ENCODE results near the gene CHP2.

Gene CHP2

DNA sequence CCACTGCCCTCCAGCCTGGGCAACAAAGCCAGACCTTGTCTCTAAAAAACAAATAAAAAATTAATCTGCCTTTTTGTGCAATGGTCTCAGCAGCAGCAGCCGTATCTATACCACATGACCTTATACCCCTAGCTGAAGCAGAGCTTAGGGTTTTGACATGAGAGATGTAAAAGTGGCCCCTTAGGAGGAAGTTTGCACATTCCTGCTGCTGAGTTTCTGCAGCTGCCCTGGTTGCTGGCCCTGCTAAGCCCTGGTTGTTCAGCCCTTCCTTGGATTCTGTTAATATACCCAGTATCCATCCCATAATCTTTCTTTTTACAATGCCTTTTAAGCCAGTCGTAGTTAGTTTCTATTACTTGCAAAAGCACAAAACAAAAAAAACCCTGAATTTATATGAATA, 48.0 kb downstream of the CHP2 start:
- no peak overlapping the region for H3K4me2 ChIP-seq (ENCODE audit: low read length, poor library complexity, severe bottlenecking)
- H2BK15ac ChIP-seq (ENCODE audit: low read depth, poor library complexity, severe bottlenecking): no peak overlapping the region
- no peak overlapping the region for H2BK120ac ChIP-seq (ENCODE audit: low read depth, low read length)
- no peaks in the 10 kb centered on the region for H3K36me3 ChIP-seq (ENCODE audit: control insufficient read depth in 1 of 2, insufficient read depth in 2 of 2, low read depth in 1 of 2, low read length in 2 of 2)
- H3K4me3 ChIP-seq (ENCODE audit: insufficient read depth in 1 of 2, low read depth in 1 of 2, low read length in 2 of 2): no peak overlapping the region
- H2BK5ac ChIP-seq (ENCODE audit: low read depth, low read length, poor library complexity, severe bottlenecking): no peak overlapping the region
- H3K9ac ChIP-seq (ENCODE audit: low read length): no peak overlapping the region
- 38% methylated on average over 1 of the region's 2 CpGs for WGBS
- H3K27me3 ChIP-seq (ENCODE audit: control insufficient read depth in 1 of 2, insufficient read depth in 1 of 2, low read length in 2 of 2): peaks cover 0 to 17% of the 10 kb centered on the region in 2 experiments
- no peak overlapping the region for H3K14ac ChIP-seq (ENCODE audit: low read length in 2 of 2)
- H3K27ac ChIP-seq (ENCODE audit: low read length, poor library complexity, severe bottlenecking): no peak overlapping the region
- H3K4ac ChIP-seq (ENCODE audit: low read depth in 1 of 2, low read length in 2 of 2): no peak overlapping the region
- H3K18ac ChIP-seq (ENCODE audit: low read depth in 1 of 2, low read length in 2 of 2): no peak overlapping the region
- DNase-seq: no peak
- H4K8ac ChIP-seq (ENCODE audit: low read length): no peak overlapping the region
- no peaks in the 10 kb centered on the region for H3K4me1 ChIP-seq (ENCODE audit: control insufficient read depth, insufficient read depth, low read depth, low read length)
- no peaks in the 10 kb centered on the region for H3K9me3 ChIP-seq (ENCODE audit: control insufficient read depth, low read length)
- no peak overlapping the region for H2AFZ ChIP-seq (ENCODE audit: low read depth, low read length)
- no peak overlapping the region for H2BK12ac ChIP-seq (ENCODE audit: low read length in 2 of 2)
- H4K91ac ChIP-seq (ENCODE audit: low read length): no peak overlapping the region
- H2AK5ac ChIP-seq (ENCODE audit: low read length, severe bottlenecking): no peak overlapping the region
- no peaks in the 10 kb centered on the region for H3K79me1 ChIP-seq (replicated peaks; ENCODE audit: low read length, poor library complexity, severe bottlenecking)
- H3K23ac ChIP-seq (ENCODE audit: low read length in 2 of 2): no peak overlapping the region

DNA sequence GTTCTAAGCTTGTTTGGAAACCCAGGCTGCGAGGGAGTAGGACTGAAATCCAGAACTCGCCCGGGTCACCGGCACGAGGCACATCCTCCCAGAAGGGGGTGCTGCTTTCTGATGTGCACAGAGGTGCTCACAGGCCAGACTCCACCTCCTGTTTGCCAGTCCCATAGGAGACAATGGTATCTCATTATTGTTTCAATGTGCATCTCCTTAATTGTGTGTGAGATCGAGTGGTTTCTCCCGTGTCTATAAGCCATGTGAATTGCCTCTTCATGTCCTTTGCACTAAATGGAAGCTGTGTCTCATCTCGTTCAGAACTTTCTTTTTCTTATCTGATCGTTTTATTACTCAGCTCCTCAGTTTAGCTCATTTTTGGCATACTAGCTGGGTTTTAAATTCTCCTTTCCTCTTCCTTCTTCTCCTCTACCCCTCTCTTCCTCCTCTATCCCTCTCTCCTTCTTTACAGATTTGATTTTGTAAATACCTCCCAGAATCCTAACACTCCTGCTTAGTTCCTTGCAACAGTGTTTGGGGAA, 48.8 kb downstream of the CHP2 start:
- no peak overlapping the region for H3K4ac ChIP-seq (ENCODE audit: low read depth in 1 of 2, low read length in 2 of 2)
- H3K23ac ChIP-seq (ENCODE audit: low read length in 2 of 2): no peak overlapping the region
- H2BK12ac ChIP-seq (ENCODE audit: low read length in 2 of 2): no peak overlapping the region
- DNase-seq: no peak
- 14% methylated on average over 9 of the region's 9 CpGs for WGBS
- H3K14ac ChIP-seq (ENCODE audit: low read length in 2 of 2): no peak overlapping the region
- H2AK5ac ChIP-seq (ENCODE audit: low read length, severe bottlenecking): no peak overlapping the region
- H3K9me3 ChIP-seq (ENCODE audit: control insufficient read depth, low read length): no peaks in the 10 kb centered on the region
- peak overlapping the region in 1 of 2 experiments; percentile 63 for H3K4me3 ChIP-seq (ENCODE audit: insufficient read depth in 1 of 2, low read depth in 1 of 2, low read length in 2 of 2)
- H3K9ac ChIP-seq (ENCODE audit: low read length): peak overlapping the region; percentile 24
- H2BK15ac ChIP-seq (ENCODE audit: low read depth, poor library complexity, severe bottlenecking): no peak overlapping the region
- H4K91ac ChIP-seq (ENCODE audit: low read length): no peak overlapping the region
- H2AFZ ChIP-seq (ENCODE audit: low read depth, low read length): no peak overlapping the region
- H3K79me1 ChIP-seq (replicated peaks; ENCODE audit: low read length, poor library complexity, severe bottlenecking): no peaks in the 10 kb centered on the region
- H2BK120ac ChIP-seq (ENCODE audit: low read depth, low read length): no peak overlapping the region
- no peaks in the 10 kb centered on the region for H3K4me1 ChIP-seq (ENCODE audit: control insufficient read depth, insufficient read depth, low read depth, low read length)
- no peak overlapping the region for H4K8ac ChIP-seq (ENCODE audit: low read length)
- H3K4me2 ChIP-seq (ENCODE audit: low read length, poor library complexity, severe bottlenecking): no peak overlapping the region
- H2BK5ac ChIP-seq (ENCODE audit: low read depth, low read length, poor library complexity, severe bottlenecking): no peak overlapping the region
- no peaks in the 10 kb centered on the region for H3K36me3 ChIP-seq (ENCODE audit: control insufficient read depth in 1 of 2, insufficient read depth in 2 of 2, low read depth in 1 of 2, low read length in 2 of 2)
- peaks cover 0 to 17% of the 10 kb centered on the region in 2 experiments for H3K27me3 ChIP-seq (ENCODE audit: control insufficient read depth in 1 of 2, insufficient read depth in 1 of 2, low read length in 2 of 2)
- no peak overlapping the region for H3K18ac ChIP-seq (ENCODE audit: low read depth in 1 of 2, low read length in 2 of 2)
- no peak overlapping the region for H3K27ac ChIP-seq (ENCODE audit: low read length, poor library complexity, severe bottlenecking)

DNA sequence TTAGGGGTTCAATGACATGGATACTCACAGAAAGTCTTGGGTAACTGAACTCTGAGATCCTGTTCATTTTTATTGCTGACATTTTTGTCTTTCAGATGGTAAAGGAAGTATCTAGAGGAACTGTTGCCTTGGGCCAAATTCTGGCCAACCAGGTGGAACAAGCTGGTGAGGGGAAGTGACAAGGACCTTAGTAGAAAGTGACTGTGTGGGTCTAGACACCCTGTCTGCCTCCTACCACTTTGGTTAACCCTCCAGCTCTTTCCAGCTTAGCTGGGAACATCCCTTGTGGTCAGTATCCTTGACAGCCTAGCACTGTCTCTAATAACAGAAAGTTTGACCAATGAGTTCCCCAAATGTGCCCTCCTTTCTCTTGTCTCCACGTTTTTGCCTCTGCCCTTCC, 52.2 kb downstream of the CHP2 start:
- no peaks in the 10 kb centered on the region for H3K9me3 ChIP-seq (ENCODE audit: control insufficient read depth, low read length)
- H2BK120ac ChIP-seq (ENCODE audit: low read depth, low read length): no peak overlapping the region
- no peak overlapping the region for H2AFZ ChIP-seq (ENCODE audit: low read depth, low read length)

More for the DNA sequence above, 52.2 kb downstream of the CHP2 start:
- Histone ChIP-seq H3K18ac (ENCODE audit: low read depth in 1 of 2, low read length in 2 of 2) (no peak overlapping the region), H4K91ac (ENCODE audit: low read length) (no peak overlapping the region), H3K9ac (ENCODE audit: low read length) (no peak overlapping the region), H3K4me1 (ENCODE audit: control insufficient read depth, insufficient read depth, low read depth, low read length) (no peaks in the 10 kb centered on the region), H3K14ac (ENCODE audit: low read length in 2 of 2) (no peak overlapping the region), H2BK12ac (ENCODE audit: low read length in 2 of 2) (no peak overlapping the region), H3K36me3 (ENCODE audit: control insufficient read depth in 1 of 2, insufficient read depth in 2 of 2, low read depth in 1 of 2, low read length in 2 of 2) (no peaks in the 10 kb centered on the region), H3K27me3 (ENCODE audit: control insufficient read depth in 1 of 2, insufficient read depth in 1 of 2, low read length in 2 of 2) (peaks cover 0 to 15% of the 10 kb centered on the region in 2 experiments), H2BK5ac (ENCODE audit: low read depth, low read length, poor library complexity, severe bottlenecking) (no peak overlapping the region), H3K23ac (ENCODE audit: low read length in 2 of 2) (no peak overlapping the region), H3K4me3 (ENCODE audit: insufficient read depth in 1 of 2, low read depth in 1 of 2, low read length in 2 of 2) (no peak overlapping the region), H2BK15ac (ENCODE audit: low read depth, poor library complexity, severe bottlenecking) (no peak overlapping the region), H3K4ac (ENCODE audit: low read depth in 1 of 2, low read length in 2 of 2) (no peak overlapping the region), H2AK5ac (ENCODE audit: low read length, severe bottlenecking) (no peak overlapping the region), H3K79me1 (replicated peaks; ENCODE audit: low read length, poor library complexity, severe bottlenecking) (no peaks in the 10 kb centered on the region), H3K4me2 (ENCODE audit: low read length, poor library complexity, severe bottlenecking) (no peak overlapping the region), H4K8ac (ENCODE audit: low read length) (no peak overlapping the region), H3K27ac (ENCODE audit: low read length, poor library complexity, severe bottlenecking) (no peak overlapping the region)
- WGBS: 21% methylated on average over 1 of the region's 1 CpG
- DNase-seq: no peak

Measured in mesenchymal stem cell (in vitro differentiated cells and primary cell).